Kidney (tissue), 14 donors: ENCODE results near the gene KCNQ5. TPM values are rescaled to one million over a fixed set of nuclear protein-coding genes. Genes with fewer than 3 reads are reported as not detected.

ENCODE experiments used
- DNase-seq, 5 donors: peaks; one replicate each; pipeline ENCODE4 v3.0.0-alpha.2; 2013 to 2020
- FAIRE-seq: peaks from 2 replicates; lab custom pipeline; 2012; peaks lifted over from hg19 to GRCh38; lab: Jason Lieb, UNC
- H3K27ac ChIP-seq, 2 donors: one replicate each; pipeline ENCODE4 v1.7.0; 2013; ENCODE audit warnings: low read depth in 2 of 2, low read length in 2 of 2, inconsistent platforms in 1 of 2
- H3K27me3 ChIP-seq: one replicate; pipeline ENCODE4 v1.7.1; 2013; ENCODE audit warnings: low read length, inconsistent platforms; ENCODE audit not compliant: control insufficient read depth, insufficient read depth
- H3K36me3 ChIP-seq, 3 donors: one replicate each; pipeline versions ENCODE4 v1.7.0 to v1.7.1; 2013; ENCODE audit warnings: low read length in 3 of 3, control low read depth in 1 of 3, inconsistent platforms in 1 of 3; ENCODE audit not compliant: insufficient read depth in 3 of 3, control insufficient read depth in 2 of 3
- H3K4me1 ChIP-seq, 3 donors: one replicate each; pipeline versions ENCODE4 v1.7.0 to v1.7.1; 2013; ENCODE audit warnings: low read length in 3 of 3, inconsistent platforms in 1 of 3, low read depth in 1 of 3; ENCODE audit not compliant: control insufficient read depth in 2 of 3, insufficient read depth in 2 of 3
- H3K4me3 ChIP-seq, 3 donors: one replicate each; pipeline versions ENCODE4 v1.7.0 to v1.8.1; 2013; ENCODE audit warnings: low read length in 3 of 3, control low read depth in 1 of 3, inconsistent platforms in 1 of 3
- H3K9ac ChIP-seq, 3 donors: one replicate each; pipeline versions ENCODE4 v1.7.0 to v1.7.1; 2013; ENCODE audit warnings: low read length in 3 of 3, control low read depth in 1 of 3, inconsistent platforms in 1 of 3
- H3K9me3 ChIP-seq, 3 donors: one replicate each; pipeline versions ENCODE4 v1.7.0 to v1.7.1; 2013; ENCODE audit warnings: low read length in 3 of 3, control low read depth in 1 of 3, inconsistent platforms in 1 of 3; ENCODE audit not compliant: control insufficient read depth in 2 of 3, insufficient read depth in 1 of 3
- intact Hi-C: fragments of 100-400 bp; cut with DNase I; formaldehyde crosslinking; loops from one replicate; pipeline ENCODE4 v1.11.1; 2022
- polyA plus RNA-seq: library from polyadenylated mRNA; stranded (reverse); fragments of 350-450 nt; fragmentation: Illumina TruSeq; extraction: RNeasy Lipid Tissue Mini Kit (QIAGEN cat#74804); gene quantifications from one replicate; pipeline ENCODE4 v1.2.3, GENCODE V29; 2014; ENCODE audit warnings: low read depth, low replicate concordance; ENCODE audit not compliant: insufficient read depth
- total RNA-seq: library from RNA; stranded (reverse); fragmentation: NEBNext Ultra II Directional; extraction: Animal tissue kit (Norgen Biotek cat#: 25700); gene quantifications from one replicate; pipeline ENCODE4 v1.2.1, GENCODE V29; 2021
- TF ChIP-seq, protein P1 (sequence below): IDR thresholded peaks from 3 replicates; pipeline ENCODE4 v1.5.1; 2012; ENCODE audit warnings: mild to moderate bottlenecking, moderate library complexity, borderline replicate concordance; ENCODE audit not compliant: insufficient read depth; ENCODE audit errors: extremely low read depth
- donor health status: control.
- donor health status: control.
- donor health status: control.
- donor health status: control.
- donor health status: control.
- donor health status: DM: yes; HTN: yes; CAD: no.
- donor health status: Normal renal cell carcinoma (clear cell type).

The KCNQ5 gene
- total and polyA plus RNA-seq, 2 donors from 2014 or later, result 0.50 TPM; not detected in 1

DNA sequence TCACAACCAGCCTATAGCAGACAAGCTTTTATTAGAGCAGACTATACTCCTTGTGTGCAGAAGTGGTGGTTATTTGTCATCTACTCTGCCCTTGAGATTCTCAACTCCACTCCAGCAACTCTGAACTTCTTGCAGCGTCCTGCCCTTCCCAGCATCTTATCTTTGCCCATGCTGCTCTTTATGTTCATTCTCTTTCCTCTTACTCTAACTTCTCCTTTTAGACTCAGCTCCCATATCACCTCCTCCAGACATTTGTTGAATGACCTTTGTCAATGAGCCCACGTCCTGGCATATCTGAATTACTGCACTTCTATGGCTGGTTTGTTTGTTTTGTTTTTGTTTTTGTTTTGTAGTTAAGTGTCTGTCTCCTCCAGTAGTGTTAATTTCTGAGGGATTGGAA, 81.2 kb downstream of the KCNQ5 start:
- no peak for FAIRE-seq

DNA sequence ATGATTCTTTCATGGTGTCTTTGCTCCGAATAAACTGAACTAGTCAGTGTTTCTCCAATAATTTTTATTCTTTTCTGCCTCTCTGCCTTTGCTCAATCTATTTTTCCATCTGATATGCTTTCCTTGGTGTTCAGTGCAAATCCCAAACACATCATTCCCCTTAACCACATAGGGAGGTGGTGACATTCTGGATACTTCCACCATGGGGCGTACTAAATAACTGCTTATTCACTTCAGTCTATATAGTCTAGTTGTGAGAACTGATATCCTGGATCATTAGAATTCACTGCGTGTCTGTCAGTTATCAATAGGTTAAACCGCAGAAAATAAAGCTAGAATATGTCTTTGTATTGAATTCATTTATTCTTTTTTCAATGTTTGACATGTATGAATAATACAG, 83.1 kb downstream of the KCNQ5 start:
- Histone ChIP-seq H3K9ac (no peak overlapping the region), H3K9me3 (peaks cover 0 to 2% (median 0%) of the 10 kb centered on the region in 3 donors), H3K4me3 (no peak overlapping the region), H3K27ac (no peak overlapping the region), H3K27me3 (no peaks in the 10 kb centered on the region), H3K4me1 (no peaks in the 10 kb centered on the region), H3K36me3 (no peaks in the 10 kb centered on the region)
- DNase-seq (no peak), FAIRE-seq (no peak)
- intact Hi-C loops, result no loop called here
- TF ChIP-seq, protein P1, sequence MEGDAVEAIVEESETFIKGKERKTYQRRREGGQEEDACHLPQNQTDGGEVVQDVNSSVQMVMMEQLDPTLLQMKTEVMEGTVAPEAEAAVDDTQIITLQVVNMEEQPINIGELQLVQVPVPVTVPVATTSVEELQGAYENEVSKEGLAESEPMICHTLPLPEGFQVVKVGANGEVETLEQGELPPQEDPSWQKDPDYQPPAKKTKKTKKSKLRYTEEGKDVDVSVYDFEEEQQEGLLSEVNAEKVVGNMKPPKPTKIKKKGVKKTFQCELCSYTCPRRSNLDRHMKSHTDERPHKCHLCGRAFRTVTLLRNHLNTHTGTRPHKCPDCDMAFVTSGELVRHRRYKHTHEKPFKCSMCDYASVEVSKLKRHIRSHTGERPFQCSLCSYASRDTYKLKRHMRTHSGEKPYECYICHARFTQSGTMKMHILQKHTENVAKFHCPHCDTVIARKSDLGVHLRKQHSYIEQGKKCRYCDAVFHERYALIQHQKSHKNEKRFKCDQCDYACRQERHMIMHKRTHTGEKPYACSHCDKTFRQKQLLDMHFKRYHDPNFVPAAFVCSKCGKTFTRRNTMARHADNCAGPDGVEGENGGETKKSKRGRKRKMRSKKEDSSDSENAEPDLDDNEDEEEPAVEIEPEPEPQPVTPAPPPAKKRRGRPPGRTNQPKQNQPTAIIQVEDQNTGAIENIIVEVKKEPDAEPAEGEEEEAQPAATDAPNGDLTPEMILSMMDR, result no peak

More for the DNA sequence above, 81.2 kb downstream of the KCNQ5 start:
- Histone ChIP-seq H3K27ac (no peak overlapping the region), H3K27me3 (no peaks in the 10 kb centered on the region), H3K9me3 (no peaks in the 10 kb centered on the region), H3K36me3 (no peaks in the 10 kb centered on the region), H3K9ac (no peak overlapping the region), H3K4me3 (no peak overlapping the region), H3K4me1 (no peaks in the 10 kb centered on the region)
- DNase-seq, result no peak
- intact Hi-C loops, result no loop called here
- TF ChIP-seq, protein P1, result no peak

DNA sequence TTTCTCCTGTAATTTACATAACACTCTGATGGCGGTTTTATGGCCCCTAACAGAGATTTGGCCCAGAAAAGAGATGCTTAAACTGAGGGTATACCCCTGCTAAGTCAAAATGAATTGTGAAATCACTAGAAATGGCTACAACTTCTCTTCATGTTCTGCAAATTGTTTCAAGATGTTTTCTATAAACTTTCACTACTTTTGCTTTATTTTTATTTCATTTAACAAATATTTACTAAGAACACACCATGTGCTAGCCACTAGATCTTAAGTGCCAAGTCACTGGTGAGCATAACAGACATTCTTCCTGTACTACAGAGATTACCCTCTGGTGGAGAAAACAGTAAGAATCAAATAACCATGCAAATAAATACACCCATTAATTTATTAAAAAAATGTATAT, 87.6 kb downstream of the KCNQ5 start:
- no peak overlapping the region for H3K4me3 ChIP-seq
- H3K36me3 ChIP-seq, result no peaks in the 10 kb centered on the region
- DNase-seq (no peak), FAIRE-seq (no peak)
- no peak overlapping the region for H3K9ac ChIP-seq
- TF ChIP-seq, protein P1, result no peak
- no peak overlapping the region for H3K27ac ChIP-seq
- H3K4me1 ChIP-seq, result no peaks in the 10 kb centered on the region
- H3K27me3 ChIP-seq, result no peaks in the 10 kb centered on the region
- intact Hi-C loops, result no loop called here
- H3K9me3 ChIP-seq, result peaks cover 0 to 8% (median 0%) of the 10 kb centered on the region in 3 donors

DNA sequence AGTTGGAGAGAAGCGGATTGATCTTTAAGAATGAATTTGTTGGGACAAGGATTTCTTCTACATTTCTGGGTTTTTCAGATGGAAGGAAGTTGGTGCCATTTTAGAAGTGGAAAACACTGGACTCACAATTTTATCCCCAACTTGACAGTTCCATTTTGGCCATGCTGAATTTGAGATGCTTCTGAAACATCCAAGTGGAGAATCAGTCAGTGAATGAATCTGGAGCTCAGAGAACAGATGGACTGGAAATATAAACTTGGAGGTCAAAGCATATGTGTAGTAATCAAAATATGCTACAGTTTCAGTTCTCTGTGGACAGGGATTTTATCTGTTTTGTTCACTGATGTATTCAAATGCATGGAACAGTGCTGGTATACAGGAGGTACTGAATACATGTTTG, 89.9 kb downstream of the KCNQ5 start:
- DNase-seq (no peak), FAIRE-seq (no peak)
- Histone ChIP-seq H3K36me3 (no peaks in the 10 kb centered on the region), H3K9me3 (peaks cover 0 to 8% (median 0%) of the 10 kb centered on the region in 3 donors), H3K4me1 (no peaks in the 10 kb centered on the region), H3K27ac (no peak overlapping the region), H3K27me3 (no peaks in the 10 kb centered on the region), H3K9ac (no peak overlapping the region), H3K4me3 (no peak overlapping the region)
- intact Hi-C loops, result no loop called here
- TF ChIP-seq, protein P1, result no peak
